Measurements from ENCODE around the gene OR2W3. TPM values are rescaled to one million over a fixed set of nuclear protein-coding genes. Genes with fewer than 3 reads are reported as not detected.

Gene OR2W3
- total RNA-seq, 1 experiment from 2014 or later = not detected

GRCh38 chr1:247906504-247907047 lies 11.2 kb downstream of the OR2W3 start:
- H3K36me3 Mint-ChIP-seq (ENCODE audit: insufficient read depth in 1 of 3, low read depth in 3 of 3) = peaks cover 12 to 43% (median 15%) of the 10 kb centered on the region in 3 experiments
- Histone ChIP-seq H4K91ac (ENCODE audit: insufficient read length, low read depth, low read length) (no peak overlapping the region), H2BK120ac (ENCODE audit: low read depth, low read length, poor library complexity, severe bottlenecking) (no peak overlapping the region), H3K18ac (ENCODE audit: insufficient read length, low read depth, low read length) (no peak overlapping the region), H4K5ac (ENCODE audit: insufficient read length, low read depth, low read length) (no peak overlapping the region), H2BK12ac (ENCODE audit: insufficient read length, low read depth, low read length) (no peak overlapping the region), H3K23me2 (ENCODE audit: insufficient read length, low read depth, low read length, poor library complexity, severe bottlenecking) (no peaks in the 10 kb centered on the region), H2AK5ac (ENCODE audit: insufficient read length, low read length) (no peak overlapping the region), H3K9me3 (ENCODE audit: control insufficient read depth, low read depth, low read length) (no peaks in the 10 kb centered on the region), H3K56ac (ENCODE audit: insufficient read length, low read depth, low read length) (no peak overlapping the region), H2BK5ac (ENCODE audit: insufficient read length, low read length) (no peak overlapping the region), H3K79me2 (ENCODE audit: insufficient read depth, low read length) (no peaks in the 10 kb centered on the region), H3K23ac (ENCODE audit: insufficient read length, low read depth, low read length) (no peak overlapping the region), H2BK20ac (ENCODE audit: low read depth, low read length, poor library complexity, severe bottlenecking) (no peak overlapping the region), H2BK15ac (ENCODE audit: low read depth, low read length) (no peak overlapping the region), H3K4me2 (ENCODE audit: insufficient read depth, insufficient read length, low read length) (no peak overlapping the region), H3K14ac (ENCODE audit: insufficient read depth, low read length) (no peak overlapping the region), H3K4me1 (ENCODE audit: insufficient read depth, low read length) (no peaks in the 10 kb centered on the region; the same call in 1 of the 2 replicates), H2AFZ (ENCODE audit: low read length) (no peak overlapping the region), H4K8ac (replicated peaks; ENCODE audit: insufficient read length, low read depth, low read length) (no peak overlapping the region), H3K4ac (ENCODE audit: low read depth, low read length) (no peak overlapping the region), H3K27me3 (ENCODE audit: insufficient read depth, low read length) (no peaks in the 10 kb centered on the region), H3K9ac (ENCODE audit: extremely low read depth, insufficient read length, low read length) (no peak overlapping the region), H4K20me1 (ENCODE audit: control insufficient read depth, insufficient read depth, insufficient read length) (no peaks in the 10 kb centered on the region), H3T11ph (ENCODE audit: low read length) (no peak overlapping the region), H3K27ac (ENCODE audit: insufficient read length, low read depth, low read length) (no peak overlapping the region), H3K79me1 (ENCODE audit: insufficient read depth, low read depth, low read length, poor library complexity, severe bottlenecking) (no peaks in the 10 kb centered on the region)
- no peaks in the 10 kb centered on the region; the same call in 1 of the 2 replicates for H3K27me3 Mint-ChIP-seq (ENCODE audit: low read depth)
- TF ChIP-seq, protein P1, sequence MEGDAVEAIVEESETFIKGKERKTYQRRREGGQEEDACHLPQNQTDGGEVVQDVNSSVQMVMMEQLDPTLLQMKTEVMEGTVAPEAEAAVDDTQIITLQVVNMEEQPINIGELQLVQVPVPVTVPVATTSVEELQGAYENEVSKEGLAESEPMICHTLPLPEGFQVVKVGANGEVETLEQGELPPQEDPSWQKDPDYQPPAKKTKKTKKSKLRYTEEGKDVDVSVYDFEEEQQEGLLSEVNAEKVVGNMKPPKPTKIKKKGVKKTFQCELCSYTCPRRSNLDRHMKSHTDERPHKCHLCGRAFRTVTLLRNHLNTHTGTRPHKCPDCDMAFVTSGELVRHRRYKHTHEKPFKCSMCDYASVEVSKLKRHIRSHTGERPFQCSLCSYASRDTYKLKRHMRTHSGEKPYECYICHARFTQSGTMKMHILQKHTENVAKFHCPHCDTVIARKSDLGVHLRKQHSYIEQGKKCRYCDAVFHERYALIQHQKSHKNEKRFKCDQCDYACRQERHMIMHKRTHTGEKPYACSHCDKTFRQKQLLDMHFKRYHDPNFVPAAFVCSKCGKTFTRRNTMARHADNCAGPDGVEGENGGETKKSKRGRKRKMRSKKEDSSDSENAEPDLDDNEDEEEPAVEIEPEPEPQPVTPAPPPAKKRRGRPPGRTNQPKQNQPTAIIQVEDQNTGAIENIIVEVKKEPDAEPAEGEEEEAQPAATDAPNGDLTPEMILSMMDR (conservative IDR thresholded peaks at IDR 0.05) = no peak
- no CpG with 5 or more reads among the region's 7 CpGs for WGBS (ENCODE audit: extremely low coverage, insufficient read length, low lambda C conversion rate)
- peaks cover 79 to 85% of the 10 kb centered on the region in 2 experiments for H3K9me3 Mint-ChIP-seq
- DNase-seq = no peak
- H3K4me1 Mint-ChIP-seq = peaks cover 20 to 22% of the 10 kb centered on the region in 2 experiments
- H3K4me3 Mint-ChIP-seq = no peak overlapping the region
- peak overlapping the region in 2 of 3 experiments; percentile 88 to 94; a peak in 3 of 7 replicates for H3K27ac Mint-ChIP-seq

All from H9 (cell line).